ENCODE measurements around the gene CAPZB.
A peak's percentile ranks its signal among the peaks of the same experiment; 100 is the strongest.

CAPZB gene

DNA sequence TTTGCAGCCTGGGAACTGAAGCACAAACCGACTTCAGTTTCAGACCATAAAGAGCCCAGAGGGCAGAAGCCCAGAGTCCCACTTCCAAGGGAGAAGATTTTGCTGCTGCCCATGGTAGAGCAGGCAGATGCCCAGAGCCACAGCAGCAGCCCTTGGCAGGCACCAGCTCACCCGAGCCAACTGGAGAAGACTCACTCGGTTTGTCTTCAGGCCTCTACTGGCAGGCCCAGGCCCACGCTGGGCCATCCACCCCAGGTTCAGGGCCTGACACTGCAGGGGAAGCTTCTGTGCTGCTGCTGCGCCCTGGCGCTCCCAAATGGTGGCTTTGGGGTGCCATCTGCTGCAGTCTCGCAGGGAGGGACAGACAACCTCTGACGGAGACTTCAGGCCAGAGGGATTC lies 139.9 kb downstream of the CAPZB start:
- H3K4me3 ChIP-seq (ENCODE audit: low read depth, low read length) = no peak overlapping the region
- no peak for DNase-seq (ENCODE audit: low read depth, low spot score)
- TF ChIP-seq, protein P1, sequence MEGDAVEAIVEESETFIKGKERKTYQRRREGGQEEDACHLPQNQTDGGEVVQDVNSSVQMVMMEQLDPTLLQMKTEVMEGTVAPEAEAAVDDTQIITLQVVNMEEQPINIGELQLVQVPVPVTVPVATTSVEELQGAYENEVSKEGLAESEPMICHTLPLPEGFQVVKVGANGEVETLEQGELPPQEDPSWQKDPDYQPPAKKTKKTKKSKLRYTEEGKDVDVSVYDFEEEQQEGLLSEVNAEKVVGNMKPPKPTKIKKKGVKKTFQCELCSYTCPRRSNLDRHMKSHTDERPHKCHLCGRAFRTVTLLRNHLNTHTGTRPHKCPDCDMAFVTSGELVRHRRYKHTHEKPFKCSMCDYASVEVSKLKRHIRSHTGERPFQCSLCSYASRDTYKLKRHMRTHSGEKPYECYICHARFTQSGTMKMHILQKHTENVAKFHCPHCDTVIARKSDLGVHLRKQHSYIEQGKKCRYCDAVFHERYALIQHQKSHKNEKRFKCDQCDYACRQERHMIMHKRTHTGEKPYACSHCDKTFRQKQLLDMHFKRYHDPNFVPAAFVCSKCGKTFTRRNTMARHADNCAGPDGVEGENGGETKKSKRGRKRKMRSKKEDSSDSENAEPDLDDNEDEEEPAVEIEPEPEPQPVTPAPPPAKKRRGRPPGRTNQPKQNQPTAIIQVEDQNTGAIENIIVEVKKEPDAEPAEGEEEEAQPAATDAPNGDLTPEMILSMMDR (IDR thresholded peaks at IDR 0.05; ENCODE audit: low read depth, low read length) = no peak
- in situ Hi-C loops (cut with HindIII; ENCODE audit: low sequenced_read_pairs) = loop anchor here (25.0 kb wide), 1 partner anchor 292 kb away; the partner anchor contains the start of gene NBL1

DNA sequence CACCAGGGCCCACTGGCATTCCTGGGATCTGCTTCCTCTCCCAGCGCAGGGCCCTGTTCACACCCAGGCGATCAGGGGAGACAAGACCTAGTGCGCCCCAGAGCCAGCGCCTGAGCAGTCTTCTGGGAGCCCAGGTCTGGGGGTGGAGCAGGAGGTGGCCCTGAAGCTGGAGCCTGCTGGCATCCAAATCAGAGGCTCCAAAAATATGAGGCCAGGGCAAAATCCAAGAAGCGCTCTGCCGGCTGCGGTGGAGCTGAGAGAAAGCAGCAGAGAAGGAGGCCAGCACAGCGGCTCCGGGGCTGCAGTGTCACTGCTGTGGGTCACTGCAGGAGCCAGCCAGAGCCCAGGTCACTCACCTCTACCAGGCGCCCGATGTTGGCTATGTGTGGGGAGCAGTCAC lies 140.5 kb downstream of the CAPZB start:
- in situ Hi-C loops (cut with HindIII; ENCODE audit: low sequenced_read_pairs) = loop anchor here (25.0 kb wide), 1 partner anchor 292 kb away; the partner anchor contains the start of gene NBL1
- DNase-seq (ENCODE audit: low read depth, low spot score) = no peak
- no peak overlapping the region for H3K4me3 ChIP-seq (ENCODE audit: low read depth, low read length)
- TF ChIP-seq, protein P1 (IDR thresholded peaks at IDR 0.05; ENCODE audit: low read depth, low read length) = no peak

DNA sequence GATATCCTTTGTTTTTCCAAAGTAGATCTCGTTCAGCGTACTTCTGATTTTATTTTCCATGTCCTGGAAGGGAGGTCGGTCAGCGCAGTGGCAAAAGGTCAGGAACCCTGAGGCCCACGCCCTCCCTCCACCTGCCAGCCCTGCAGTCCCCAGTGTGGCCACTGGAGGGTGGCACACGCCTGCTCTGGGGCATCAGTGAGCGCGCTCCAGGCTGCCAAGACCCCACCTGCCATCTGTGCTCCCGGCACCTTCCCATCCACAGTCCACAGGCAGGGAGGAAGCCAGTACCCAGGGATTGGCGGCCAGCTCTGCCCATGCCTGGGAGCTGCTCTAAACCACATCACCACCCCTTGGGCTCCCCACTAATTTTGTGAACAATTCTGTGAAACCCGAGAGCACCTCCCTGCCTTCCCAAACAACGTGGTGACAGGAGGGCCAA lies 140.9 kb downstream of the CAPZB start:
- DNase-seq (ENCODE audit: low read depth, low spot score) = no peak
- H3K4me3 ChIP-seq (ENCODE audit: low read depth, low read length) = no peak overlapping the region
- in situ Hi-C loops (cut with HindIII; ENCODE audit: low sequenced_read_pairs) = loop anchor here (25.0 kb wide), 1 partner anchor 293 kb away; the partner anchor contains the start of gene NBL1
- TF ChIP-seq, protein P1 (IDR thresholded peaks at IDR 0.05; ENCODE audit: low read depth, low read length) = peak; percentile 92

DNA sequence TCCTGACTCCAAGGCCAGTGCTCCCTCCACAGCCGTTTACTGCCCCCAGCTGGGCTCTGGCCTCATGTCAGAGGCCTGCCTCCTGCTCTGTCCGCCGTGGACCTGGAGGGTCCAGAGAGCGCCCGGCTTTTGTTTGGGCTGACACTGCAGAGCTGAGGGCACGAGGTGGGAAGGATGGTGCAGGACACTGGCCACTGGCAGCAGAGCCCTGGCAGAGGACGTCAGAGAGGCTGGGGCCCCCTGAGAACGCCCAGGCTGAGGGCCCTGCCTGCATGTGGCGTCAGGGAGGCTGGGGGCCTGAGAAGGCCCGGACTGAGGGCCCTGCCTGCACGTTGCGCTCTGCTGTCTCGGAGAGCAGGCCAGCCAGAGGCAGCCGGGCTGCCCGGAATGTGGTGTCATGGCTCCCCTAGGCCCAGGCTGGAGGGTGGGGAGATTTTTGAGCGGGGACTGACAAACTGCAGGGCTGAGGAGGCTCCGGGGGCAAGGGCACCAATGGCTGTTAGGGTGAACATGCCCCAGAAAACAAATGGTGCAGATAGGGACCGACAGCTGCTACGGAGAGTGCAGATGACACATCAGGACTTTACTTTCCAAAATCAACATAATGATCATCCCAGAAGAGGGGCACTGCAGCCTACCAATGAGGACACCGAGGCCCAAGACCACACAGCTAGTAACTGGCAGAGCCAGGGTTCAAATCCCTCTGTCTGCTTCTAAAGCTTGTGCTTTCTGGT lies 141.6 kb downstream of the CAPZB start:
- TF ChIP-seq, protein P1 (IDR thresholded peaks at IDR 0.05; ENCODE audit: low read depth, low read length) = no peak
- in situ Hi-C loops (cut with HindIII; ENCODE audit: low sequenced_read_pairs) = loop anchor here (25.0 kb wide), 1 partner anchor 294 kb away; the partner anchor contains the start of gene NBL1
- DNase-seq (ENCODE audit: low read depth, low spot score) = no peak
- no peak overlapping the region for H3K4me3 ChIP-seq (ENCODE audit: low read depth, low read length)

DNA sequence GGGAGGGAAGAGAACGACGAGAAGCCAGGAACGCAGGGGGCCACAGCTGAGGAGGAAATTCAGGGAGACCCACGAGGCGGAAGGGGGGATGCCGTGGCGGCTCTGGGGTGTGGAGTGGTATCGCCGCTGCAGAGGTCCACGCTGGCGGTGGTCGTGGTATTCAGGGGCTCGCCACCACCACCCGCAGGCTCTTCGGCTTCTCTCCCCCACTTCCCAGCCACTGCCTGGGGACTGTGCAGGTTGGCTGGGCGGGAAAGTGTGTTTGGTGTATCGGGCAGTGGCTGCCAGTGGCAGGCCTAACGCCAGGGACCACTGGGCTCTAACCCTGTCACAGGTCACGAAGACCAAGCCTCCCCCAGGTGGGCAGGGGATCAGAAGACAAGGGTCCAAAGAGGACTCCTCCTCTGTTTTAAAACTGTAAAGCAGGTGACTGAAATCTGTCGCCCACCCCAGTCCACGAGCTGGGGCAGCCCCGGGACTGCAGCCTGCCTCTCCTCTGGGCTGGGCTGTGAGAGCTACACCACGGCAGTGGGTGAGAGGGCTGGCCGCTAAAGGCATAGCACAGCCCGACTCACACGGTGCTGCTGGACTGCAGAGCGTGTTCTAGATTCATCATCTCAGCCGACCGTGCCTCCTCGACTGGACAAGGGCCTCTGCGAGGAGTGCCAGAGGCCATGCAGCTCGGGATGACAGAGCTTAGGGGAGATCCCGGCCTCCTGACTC lies 142.3 kb downstream of the CAPZB start:
- no peak overlapping the region for H3K4me3 ChIP-seq (ENCODE audit: low read depth, low read length)
- in situ Hi-C loops (cut with HindIII; ENCODE audit: low sequenced_read_pairs) = loop anchor here (25.0 kb wide), 1 partner anchor 294 kb away; the partner anchor contains the start of gene NBL1
- DNase-seq (ENCODE audit: low read depth, low spot score) = no peak
- TF ChIP-seq, protein P1 (IDR thresholded peaks at IDR 0.05; ENCODE audit: low read depth, low read length) = no peak

DNA sequence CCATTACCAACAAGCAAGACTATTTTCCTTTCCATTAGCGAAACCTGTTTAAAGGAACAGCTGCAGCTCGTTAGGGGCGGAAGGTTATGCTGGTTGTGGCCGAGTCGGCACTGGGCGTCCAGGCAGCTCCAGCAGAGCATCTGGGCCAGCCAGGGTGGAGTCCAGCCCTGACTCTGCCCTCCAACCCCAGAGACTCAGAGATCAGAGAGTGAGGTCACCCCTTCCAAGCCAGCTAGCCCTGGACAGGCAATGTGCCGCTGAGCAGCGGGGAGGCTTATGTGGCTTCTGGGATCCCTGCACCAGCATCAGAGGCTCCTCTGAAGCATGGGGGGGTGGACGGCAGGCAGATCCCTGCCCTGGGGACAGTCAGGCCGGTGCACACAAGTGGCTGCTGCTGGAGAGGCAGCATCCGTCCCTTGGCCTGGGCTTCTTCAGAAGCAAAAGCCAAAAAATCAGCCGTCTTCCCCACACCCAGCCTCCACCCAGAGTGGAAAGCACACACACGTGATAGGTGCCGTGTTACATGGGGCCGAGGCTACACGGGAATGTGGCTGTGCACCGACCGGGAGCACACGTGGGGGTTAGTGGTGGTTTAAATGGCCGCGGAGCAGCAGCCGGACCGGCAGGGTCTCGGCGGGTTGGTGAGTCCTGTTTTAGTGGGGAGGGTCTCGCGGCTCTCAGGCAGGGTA lies 143.1 kb downstream of the CAPZB start:
- TF ChIP-seq, protein P1 (IDR thresholded peaks at IDR 0.05; ENCODE audit: low read depth, low read length) = no peak
- in situ Hi-C loops (cut with HindIII; ENCODE audit: low sequenced_read_pairs) = loop anchor here (25.0 kb wide), 1 partner anchor 295 kb away; the partner anchor contains the start of gene NBL1
- no peak overlapping the region for H3K4me3 ChIP-seq (ENCODE audit: low read depth, low read length)
- no peak for DNase-seq (ENCODE audit: low read depth, low spot score)

Measured in astrocyte of the spinal cord (primary cell).